Measurements from ENCODE around the gene TMEM181. TPM values are rescaled to one million over a fixed set of nuclear protein-coding genes. Genes with fewer than 3 reads are reported as not detected.

TMEM181 gene
- total RNA-seq, 1 donor from 2014 or later: 31.0 TPM

DNA sequence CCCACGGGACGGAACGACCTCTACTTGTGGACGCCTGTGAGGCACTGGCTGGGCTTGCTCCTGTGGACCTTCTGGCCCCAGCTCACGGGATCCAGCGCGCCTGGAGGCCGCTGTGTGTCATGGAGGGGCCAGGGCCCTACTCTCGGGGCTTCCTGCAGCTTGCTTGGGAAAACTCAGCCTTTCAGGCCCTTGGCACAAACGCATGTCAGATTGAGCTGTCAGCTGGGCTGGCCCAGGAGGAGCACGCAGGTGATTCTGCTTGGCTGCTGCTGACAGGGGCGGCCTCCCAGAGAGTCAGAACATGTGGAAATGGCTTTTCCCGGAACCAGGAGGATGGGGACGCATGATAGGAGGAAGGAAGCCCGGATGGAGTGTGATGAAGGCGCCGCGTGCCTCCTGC is 39.7 kb downstream of the TMEM181 start:
- Histone ChIP-seq H3K4me3 (ENCODE audit: insufficient read depth, low read depth, low read length) (no peak overlapping the region), H4K20me1 (ENCODE audit: insufficient read depth, low read length) (peaks cover 15% of the 10 kb centered on the region), H3K9me3 (ENCODE audit: insufficient read depth, low read depth, low read length) (no peaks in the 10 kb centered on the region), H3K4me2 (ENCODE audit: low read length) (no peak overlapping the region), H3K36me3 (ENCODE audit: insufficient read depth, low read length) (peaks cover 5% of the 10 kb centered on the region), H2AFZ (ENCODE audit: low read depth, low read length) (no peak overlapping the region), H3K27me3 (ENCODE audit: insufficient read depth, low read length) (no peaks in the 10 kb centered on the region), H3K4me1 (ENCODE audit: insufficient read depth, low read length) (no peaks in the 10 kb centered on the region), H3K79me2 (ENCODE audit: insufficient read depth, low read length) (peaks cover 20% of the 10 kb centered on the region), H3K27ac (ENCODE audit: low read depth, low read length) (no peak overlapping the region), H3K9ac (ENCODE audit: low read length) (no peak overlapping the region)
- H3K36me3 Mint-ChIP-seq (ENCODE audit: low read depth, unreplicated experiment): peaks cover 14% of the 10 kb centered on the region
- no peak for DNase-seq (ENCODE audit: low read depth)
- H3K9me3 Mint-ChIP-seq (ENCODE audit: unreplicated experiment): no peaks in the 10 kb centered on the region
- TF ChIP-seq, protein P1, sequence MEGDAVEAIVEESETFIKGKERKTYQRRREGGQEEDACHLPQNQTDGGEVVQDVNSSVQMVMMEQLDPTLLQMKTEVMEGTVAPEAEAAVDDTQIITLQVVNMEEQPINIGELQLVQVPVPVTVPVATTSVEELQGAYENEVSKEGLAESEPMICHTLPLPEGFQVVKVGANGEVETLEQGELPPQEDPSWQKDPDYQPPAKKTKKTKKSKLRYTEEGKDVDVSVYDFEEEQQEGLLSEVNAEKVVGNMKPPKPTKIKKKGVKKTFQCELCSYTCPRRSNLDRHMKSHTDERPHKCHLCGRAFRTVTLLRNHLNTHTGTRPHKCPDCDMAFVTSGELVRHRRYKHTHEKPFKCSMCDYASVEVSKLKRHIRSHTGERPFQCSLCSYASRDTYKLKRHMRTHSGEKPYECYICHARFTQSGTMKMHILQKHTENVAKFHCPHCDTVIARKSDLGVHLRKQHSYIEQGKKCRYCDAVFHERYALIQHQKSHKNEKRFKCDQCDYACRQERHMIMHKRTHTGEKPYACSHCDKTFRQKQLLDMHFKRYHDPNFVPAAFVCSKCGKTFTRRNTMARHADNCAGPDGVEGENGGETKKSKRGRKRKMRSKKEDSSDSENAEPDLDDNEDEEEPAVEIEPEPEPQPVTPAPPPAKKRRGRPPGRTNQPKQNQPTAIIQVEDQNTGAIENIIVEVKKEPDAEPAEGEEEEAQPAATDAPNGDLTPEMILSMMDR (IDR thresholded peaks at IDR 0.05; ENCODE audit: insufficient read depth, low read depth, low read length): no peak
- no peak for TF ChIP-seq EZH2 (IDR thresholded peaks at IDR 0.05; ENCODE audit: insufficient read depth, low read length)
- H3K27me3 Mint-ChIP-seq (ENCODE audit: low read depth, unreplicated experiment): no peaks in the 10 kb centered on the region
- H3K4me1 Mint-ChIP-seq (ENCODE audit: low read depth, unreplicated experiment): peaks cover 3% of the 10 kb centered on the region
- H3K27ac Mint-ChIP-seq (ENCODE audit: unreplicated experiment): no peak overlapping the region
- no peak for FAIRE-seq
- H3K4me3 Mint-ChIP-seq (ENCODE audit: unreplicated experiment): no peak overlapping the region

DNA sequence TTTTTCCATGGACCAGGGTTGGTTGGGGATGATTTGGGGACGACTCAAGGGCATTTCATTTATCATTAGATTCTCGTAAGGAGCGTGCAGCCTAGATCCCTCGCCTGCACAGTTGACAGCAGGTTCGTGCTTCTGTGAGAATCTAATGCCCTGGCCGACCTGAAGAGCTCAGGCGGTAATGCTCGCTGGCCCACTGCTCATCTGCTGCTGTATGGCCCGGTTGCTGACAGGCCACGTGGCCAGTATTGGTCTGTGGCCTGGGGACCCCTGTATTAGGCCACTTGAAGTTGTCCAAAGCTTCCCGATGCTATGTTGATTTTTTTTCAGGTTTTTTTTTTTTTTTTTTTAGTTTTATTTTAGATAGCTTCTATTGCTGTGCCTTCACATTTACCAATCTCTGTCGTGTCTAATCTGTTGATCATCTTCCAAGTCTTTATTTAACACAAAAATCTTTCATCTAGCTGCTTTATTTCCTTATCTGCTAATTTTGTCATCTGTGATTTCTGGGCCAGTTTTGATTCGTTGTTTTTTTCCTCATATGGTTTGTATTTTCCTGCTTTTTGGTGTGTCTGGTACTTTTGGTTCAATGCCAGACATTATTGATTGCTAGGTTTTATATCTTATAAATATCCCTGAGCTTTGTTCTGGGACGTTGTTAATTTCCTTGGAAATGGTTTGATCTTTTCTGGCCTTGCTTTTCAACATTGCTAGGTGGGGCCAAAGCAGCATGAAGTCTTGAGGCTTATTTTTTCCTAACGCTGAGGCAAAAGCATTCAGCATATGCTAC is 43.6 kb downstream of the TMEM181 start:
- DNase-seq (ENCODE audit: low read depth) (no peak), FAIRE-seq (no peak)
- peaks cover 22% of the 10 kb centered on the region for H3K36me3 Mint-ChIP-seq (ENCODE audit: low read depth, unreplicated experiment)
- no peak overlapping the region for H3K4me3 Mint-ChIP-seq (ENCODE audit: unreplicated experiment)
- peaks cover 23% of the 10 kb centered on the region for H3K79me2 ChIP-seq (ENCODE audit: insufficient read depth, low read length)
- H3K9me3 Mint-ChIP-seq (ENCODE audit: unreplicated experiment): no peaks in the 10 kb centered on the region
- H3K4me2 ChIP-seq (ENCODE audit: low read length): no peak overlapping the region
- no peak overlapping the region for H3K27ac Mint-ChIP-seq (ENCODE audit: unreplicated experiment)
- peaks cover 4% of the 10 kb centered on the region for H3K9me3 ChIP-seq (ENCODE audit: insufficient read depth, low read depth, low read length)
- H3K4me1 Mint-ChIP-seq (ENCODE audit: low read depth, unreplicated experiment): no peaks in the 10 kb centered on the region
- no peak overlapping the region for H3K27ac ChIP-seq (ENCODE audit: low read depth, low read length)
- no peak overlapping the region for H2AFZ ChIP-seq (ENCODE audit: low read depth, low read length)
- H3K27me3 Mint-ChIP-seq (ENCODE audit: low read depth, unreplicated experiment): no peaks in the 10 kb centered on the region
- no peak overlapping the region for H3K4me3 ChIP-seq (ENCODE audit: insufficient read depth, low read depth, low read length)
- H3K9ac ChIP-seq (ENCODE audit: low read length): no peak overlapping the region
- H3K27me3 ChIP-seq (ENCODE audit: insufficient read depth, low read length): no peaks in the 10 kb centered on the region
- H3K36me3 ChIP-seq (ENCODE audit: insufficient read depth, low read length): peaks cover 17% of the 10 kb centered on the region
- TF ChIP-seq EZH2 (IDR thresholded peaks at IDR 0.05; ENCODE audit: insufficient read depth, low read length): no peak
- TF ChIP-seq, protein P1 (IDR thresholded peaks at IDR 0.05; ENCODE audit: insufficient read depth, low read depth, low read length): no peak
- H4K20me1 ChIP-seq (ENCODE audit: insufficient read depth, low read length): peaks cover 15% of the 10 kb centered on the region
- H3K4me1 ChIP-seq (ENCODE audit: insufficient read depth, low read length): no peaks in the 10 kb centered on the region

DNA sequence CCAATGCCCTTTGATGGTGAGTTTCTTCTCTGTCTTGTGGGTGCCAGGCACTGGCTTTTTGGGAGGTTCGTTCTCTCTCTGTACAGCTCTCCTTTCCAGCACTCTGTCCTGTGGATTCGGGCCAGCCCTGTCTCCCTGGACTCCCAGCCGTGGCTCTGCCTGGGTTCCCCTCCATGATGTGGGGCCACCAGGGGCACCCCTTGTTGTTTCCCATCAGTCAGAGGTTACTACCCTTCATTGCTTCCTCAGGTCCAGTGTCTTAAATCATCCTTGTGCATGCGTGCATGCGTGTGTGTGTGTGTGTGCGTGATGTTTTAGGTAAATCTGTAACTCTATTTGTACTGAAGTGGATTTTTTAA is 44.1 kb downstream of the TMEM181 start:
- no peaks in the 10 kb centered on the region for H3K4me1 ChIP-seq (ENCODE audit: insufficient read depth, low read length)
- Mint-ChIP-seq H3K36me3 (ENCODE audit: low read depth, unreplicated experiment) (peaks cover 22% of the 10 kb centered on the region), H3K9me3 (ENCODE audit: unreplicated experiment) (no peaks in the 10 kb centered on the region), H3K27ac (ENCODE audit: unreplicated experiment) (no peak overlapping the region), H3K27me3 (ENCODE audit: low read depth, unreplicated experiment) (no peaks in the 10 kb centered on the region), H3K4me1 (ENCODE audit: low read depth, unreplicated experiment) (no peaks in the 10 kb centered on the region), H3K4me3 (ENCODE audit: unreplicated experiment) (no peak overlapping the region)
- no peak overlapping the region for H3K4me2 ChIP-seq (ENCODE audit: low read length)
- no peak for TF ChIP-seq EZH2 (IDR thresholded peaks at IDR 0.05; ENCODE audit: insufficient read depth, low read length)
- TF ChIP-seq, protein P1 (IDR thresholded peaks at IDR 0.05; ENCODE audit: insufficient read depth, low read depth, low read length): no peak
- H3K9ac ChIP-seq (ENCODE audit: low read length): no peak overlapping the region
- H3K36me3 ChIP-seq (ENCODE audit: insufficient read depth, low read length): peaks cover 22% of the 10 kb centered on the region
- FAIRE-seq (no peak), DNase-seq (ENCODE audit: low read depth) (no peak)
- peaks cover 23% of the 10 kb centered on the region for H3K79me2 ChIP-seq (ENCODE audit: insufficient read depth, low read length)
- H3K4me3 ChIP-seq (ENCODE audit: insufficient read depth, low read depth, low read length): no peak overlapping the region
- no peak overlapping the region for H2AFZ ChIP-seq (ENCODE audit: low read depth, low read length)
- H3K27ac ChIP-seq (ENCODE audit: low read depth, low read length): no peak overlapping the region
- peaks cover 4% of the 10 kb centered on the region for H3K9me3 ChIP-seq (ENCODE audit: insufficient read depth, low read depth, low read length)
- peaks cover 15% of the 10 kb centered on the region for H4K20me1 ChIP-seq (ENCODE audit: insufficient read depth, low read length)
- H3K27me3 ChIP-seq (ENCODE audit: insufficient read depth, low read length): no peaks in the 10 kb centered on the region
